NOMO-1 (cell line): ENCODE measurements around the gene ENC1.

Experiments used
- DNase-seq, 2 experiments: peaks; one replicate each; lab custom pipeline; 2025; ENCODE audit not compliant: unreplicated experiment in 2 of 2; lab: John Stamatoyannopoulos, UW

The ENC1 gene

DNA sequence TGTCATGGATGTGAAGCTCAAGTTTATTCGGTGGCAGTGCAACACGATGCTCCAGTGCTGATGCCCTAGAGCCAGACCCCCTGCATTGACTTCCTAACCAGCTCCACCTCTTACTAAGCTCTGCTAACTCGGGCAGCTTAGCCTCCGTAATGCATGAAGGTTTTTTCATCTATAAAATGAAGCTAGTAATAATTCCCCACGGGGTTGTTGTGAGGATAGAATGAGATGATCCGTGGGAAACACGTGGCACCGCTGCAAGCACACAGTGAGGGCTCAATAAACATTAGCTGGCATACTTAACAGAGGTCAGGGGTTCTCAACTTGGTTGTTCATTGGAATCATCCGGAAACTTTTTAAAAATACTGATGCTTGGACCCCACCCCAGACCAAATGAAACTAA, 6.8 kb downstream of the ENC1 start:
- DNase-seq: no peak

- DNase-seq: no peak
These were observed 7.6 kb downstream of the ENC1 start for GRCh38 chr5:74632947-74633356.

DNA sequence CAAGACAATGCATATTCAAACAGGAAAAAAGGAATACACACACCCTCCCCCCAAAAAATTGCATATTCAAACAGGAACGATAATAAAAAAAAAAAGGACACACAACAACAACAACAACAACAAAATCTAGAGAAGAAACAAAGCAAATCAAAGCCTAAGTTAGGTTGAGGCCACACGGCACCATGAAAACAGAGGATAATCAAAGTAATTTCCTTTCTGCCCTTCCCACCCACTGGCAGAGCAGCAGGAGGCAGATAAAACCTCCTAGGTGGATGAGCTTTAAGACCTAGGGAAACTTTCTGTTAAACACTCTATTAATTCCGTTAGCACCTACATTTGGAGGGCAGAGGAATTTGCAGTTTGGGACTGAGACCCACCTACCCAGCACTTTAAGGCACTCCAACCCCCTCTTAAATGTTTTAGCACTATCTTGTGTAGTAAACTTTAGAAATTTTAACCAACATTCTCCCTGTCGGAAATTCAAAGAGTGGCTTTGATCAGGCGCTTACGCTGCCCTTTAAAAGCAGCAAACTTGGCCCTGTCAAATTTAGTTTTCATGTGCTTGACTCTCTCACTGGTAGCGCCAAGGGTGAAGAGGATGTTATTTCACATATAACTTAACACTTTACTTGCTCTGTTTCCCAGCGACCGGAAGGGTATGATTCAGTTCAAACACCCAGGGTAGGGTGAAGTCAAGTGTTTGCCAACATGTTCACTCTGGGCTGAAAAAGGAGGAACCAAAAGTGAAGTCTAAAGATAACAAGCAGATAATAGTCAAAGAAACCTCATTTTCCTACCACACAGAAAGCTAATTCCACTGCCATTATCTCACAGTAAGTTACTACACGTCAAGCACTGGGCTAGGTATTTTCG, 9.2 kb downstream of the ENC1 start:
- DNase-seq: peak; percentile 87 to 98

- DNase-seq: no peak
These were observed 10.0 kb downstream of the ENC1 start for GRCh38 chr5:74630453-74631066.

- DNase-seq: no peak
These were observed 11.2 kb downstream of the ENC1 start for GRCh38 chr5:74629326-74629725.

- DNase-seq: no peak
These were observed 12.2 kb downstream of the ENC1 start for GRCh38 chr5:74628359-74628758.

DNA sequence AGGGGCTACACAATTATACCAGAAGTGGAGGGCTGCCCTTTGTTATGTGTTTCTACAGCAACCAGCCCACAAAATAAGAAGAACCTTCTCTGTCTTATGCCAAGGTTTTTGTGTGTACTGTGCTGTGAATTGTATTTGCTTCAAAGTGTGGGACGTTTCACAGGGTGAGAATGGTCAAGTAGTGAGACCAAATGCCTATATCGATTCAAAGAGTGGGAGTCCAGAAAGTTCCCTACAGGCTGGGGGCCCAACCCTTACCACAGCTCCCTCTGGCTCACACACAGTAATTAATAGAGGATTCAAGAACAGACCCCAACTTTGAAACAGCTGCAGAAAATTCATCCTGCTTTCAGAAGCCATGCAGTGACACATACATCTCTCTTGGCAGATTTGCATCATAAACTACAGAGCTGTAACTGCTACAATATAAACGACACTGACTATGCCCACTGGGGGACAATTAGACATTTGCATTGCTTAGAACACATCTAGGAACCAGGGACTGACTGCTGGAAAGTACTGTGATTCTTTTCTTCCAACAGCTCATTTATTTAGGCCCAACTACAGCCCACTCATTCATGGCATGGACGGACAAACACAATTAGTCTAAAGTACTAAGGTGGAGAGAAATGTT, 12.8 kb downstream of the ENC1 start:
- DNase-seq: no peak

GRCh38 chr5:74626386-74627222, 13.9 kb downstream of the ENC1 start:
- DNase-seq: no peak

GRCh38 chr5:74625742-74626241, 14.7 kb downstream of the ENC1 start:
- no peak for DNase-seq

- DNase-seq: no peak
These were observed 15.5 kb downstream of the ENC1 start for GRCh38 chr5:74624931-74625505.

- DNase-seq: no peak
These were observed 16.0 kb downstream of the ENC1 start for GRCh38 chr5:74624501-74624900.

DNA sequence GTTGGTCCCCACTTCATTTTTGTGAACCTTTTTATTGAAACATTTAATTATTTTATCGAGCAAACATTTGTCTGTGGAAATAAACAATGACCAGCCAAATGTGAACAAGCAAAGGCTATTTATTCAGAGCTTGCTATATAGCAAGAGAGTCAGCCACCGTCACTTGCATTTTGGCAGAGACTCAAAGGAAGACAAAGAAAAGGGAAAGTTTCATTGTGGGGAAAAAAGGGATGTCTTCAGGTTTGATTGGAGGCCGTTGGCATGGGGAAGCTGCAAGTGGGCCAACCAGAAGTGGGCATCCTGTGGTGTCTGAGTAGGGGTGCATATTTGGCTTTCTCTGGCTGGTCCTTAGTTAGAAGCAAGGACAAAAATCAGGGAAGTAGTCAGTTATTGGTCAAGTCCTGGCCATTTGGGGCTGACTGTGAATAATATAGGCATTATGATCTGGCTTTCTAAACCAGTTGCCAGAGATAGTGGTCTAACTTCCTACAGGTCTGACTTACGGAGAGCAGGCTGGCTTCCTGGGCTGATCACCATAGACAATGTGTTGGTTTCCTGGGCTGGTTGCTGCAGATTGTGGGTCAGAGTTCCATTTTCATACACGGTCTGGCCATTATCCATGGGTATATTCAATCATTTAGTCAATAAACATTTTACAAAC, 16.6 kb downstream of the ENC1 start:
- no peak for DNase-seq

- no peak for DNase-seq
These were observed 17.4 kb downstream of the ENC1 start for GRCh38 chr5:74623006-74623611.

GRCh38 chr5:74622122-74622521, 18.4 kb downstream of the ENC1 start:
- DNase-seq: peak in 1 of 2 experiments; percentile 15

DNA sequence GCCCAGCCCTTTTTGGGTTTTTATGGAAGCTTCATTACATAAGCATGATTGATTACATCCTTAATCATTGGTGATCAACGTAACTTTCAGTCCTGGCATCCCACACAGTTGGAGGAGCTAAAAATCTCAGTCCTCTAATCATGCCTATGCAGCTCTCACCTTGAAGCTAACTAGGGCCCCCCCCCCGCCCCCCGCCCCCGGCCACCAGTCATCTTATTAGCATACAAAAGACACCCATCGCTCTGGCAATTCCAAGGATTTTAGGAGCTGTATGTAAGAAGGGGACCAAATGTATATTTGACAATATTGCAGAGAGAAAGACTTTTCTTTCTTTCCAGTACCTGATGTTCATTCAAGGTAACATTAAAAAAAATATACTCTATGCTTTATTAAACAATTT, 19.0 kb downstream of the ENC1 start:
- no peak for DNase-seq

GRCh38 chr5:74619308-74619707, 21.2 kb downstream of the ENC1 start:
- no peak for DNase-seq

GRCh38 chr5:74618106-74618505, 22.4 kb downstream of the ENC1 start:
- DNase-seq: no peak

DNA sequence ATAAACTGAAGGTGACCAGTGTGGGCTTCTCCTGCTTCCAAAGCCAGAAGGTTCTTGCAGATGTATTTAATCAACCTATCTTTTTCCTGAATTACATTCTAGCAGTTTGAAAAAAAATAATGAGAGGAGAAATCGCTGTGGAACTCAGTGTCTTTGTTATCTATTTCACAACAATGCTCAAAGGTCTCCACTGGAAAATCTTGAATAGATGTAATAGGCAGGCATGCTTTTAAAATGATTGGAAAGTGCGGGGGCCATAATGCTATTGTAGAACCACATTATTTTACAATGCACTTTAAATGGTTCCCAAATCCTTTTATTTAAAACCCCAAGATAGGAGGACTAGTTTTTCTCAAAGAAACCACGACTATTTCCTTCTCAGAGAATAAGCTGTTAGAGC, 23.3 kb downstream of the ENC1 start:
- no peak for DNase-seq
